Activated CD4-positive, CD25-positive, alpha-beta regulatory T cell (primary cell): ENCODE measurements around the gene TUBGCP3.
A peak's percentile ranks its signal among the peaks of the same experiment; 100 is the strongest.

Experiments
- DNase-seq, 4 experiments: peaks; one replicate each; lab custom pipeline; 2025; lab: John Stamatoyannopoulos, UW

The TUBGCP3 gene

GRCh38 chr13:112617754-112618375 is 29.9 kb upstream of the TUBGCP3 start:
- no peak for DNase-seq

- DNase-seq = no peak
Observed at GRCh38 chr13:112616586-112617362, 28.8 kb upstream of the TUBGCP3 start.

GRCh38 chr13:112615391-112615790 is 27.4 kb upstream of the TUBGCP3 start:
- no peak for DNase-seq

- no peak for DNase-seq
Observed at GRCh38 chr13:112614835-112615234, 26.9 kb upstream of the TUBGCP3 start.

DNA sequence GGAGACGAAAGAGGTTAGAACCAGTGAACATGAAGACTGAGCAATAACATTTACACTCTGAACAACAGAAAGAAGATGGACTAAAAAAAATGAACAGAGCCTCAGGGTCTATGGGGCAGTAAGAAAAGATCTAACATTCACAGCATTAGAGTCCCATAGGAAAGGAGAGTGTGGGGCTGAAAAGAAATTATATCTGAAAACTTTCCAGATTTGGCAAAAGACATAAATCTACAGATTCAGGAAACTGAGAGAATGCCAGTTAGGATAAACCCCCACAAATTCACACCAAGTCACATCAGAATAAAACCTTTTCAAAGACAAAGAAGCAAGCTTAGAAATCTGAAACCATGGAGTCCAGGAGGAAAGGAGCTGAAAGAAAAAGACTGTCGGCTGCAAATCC is 20.3 kb upstream of the TUBGCP3 start:
- DNase-seq = no peak

- DNase-seq = peak; percentile 73 to 86 (median 78)
Observed at GRCh38 chr13:112606109-112607001, 18.4 kb upstream of the TUBGCP3 start.

DNA sequence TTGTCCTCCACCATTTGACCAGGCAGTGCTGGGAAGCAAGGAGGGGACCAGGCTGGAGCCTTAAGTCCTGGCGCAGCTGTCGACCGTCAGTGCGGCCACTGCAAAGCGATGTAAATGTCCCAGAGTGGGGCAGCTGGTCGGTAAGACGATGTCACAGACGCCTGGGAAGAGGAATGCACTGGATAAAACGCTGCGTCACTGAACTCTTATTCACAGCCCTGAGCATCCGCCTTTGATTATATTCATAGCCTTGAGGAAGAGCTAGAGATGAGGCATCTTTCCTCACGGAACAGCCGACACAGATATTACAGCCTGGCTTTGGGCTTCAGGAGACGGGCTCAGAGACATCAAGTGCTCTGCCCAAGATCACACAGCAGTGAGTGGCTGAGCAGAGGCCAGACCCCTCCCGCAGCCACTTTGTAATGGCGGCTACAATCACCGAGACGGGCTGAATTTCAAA is 17.6 kb upstream of the TUBGCP3 start:
- DNase-seq = no peak

DNA sequence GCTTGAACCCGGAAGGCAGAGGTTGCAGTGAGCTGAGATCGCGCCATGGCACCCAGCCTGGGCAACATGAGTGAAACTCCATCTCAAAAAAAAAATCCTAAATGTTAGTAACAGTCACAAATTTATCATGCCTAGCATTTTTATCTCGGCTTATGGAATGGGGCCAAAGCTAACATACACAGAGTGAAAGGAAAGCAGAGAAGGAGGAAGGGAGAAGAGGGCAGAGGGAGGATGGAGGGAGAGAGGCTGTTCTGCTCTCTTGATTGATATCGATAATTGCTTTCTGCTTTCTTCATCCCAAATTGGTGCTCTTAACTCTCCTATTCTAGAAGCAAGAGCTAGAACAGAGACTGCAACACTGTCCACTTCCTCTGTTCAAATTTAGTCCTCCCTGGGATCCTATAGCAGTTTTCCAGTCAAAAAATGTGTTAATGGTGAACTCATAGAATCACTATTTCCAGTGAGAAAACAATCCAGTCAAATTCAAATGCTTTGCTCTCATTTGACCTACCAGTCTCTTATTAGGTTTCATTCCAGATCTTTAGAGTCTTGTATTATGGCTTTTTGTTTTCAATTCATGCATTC is 15.8 kb upstream of the TUBGCP3 start:
- no peak for DNase-seq

- DNase-seq = no peak
Observed at GRCh38 chr13:112602189-112602588, 14.2 kb upstream of the TUBGCP3 start.

DNA sequence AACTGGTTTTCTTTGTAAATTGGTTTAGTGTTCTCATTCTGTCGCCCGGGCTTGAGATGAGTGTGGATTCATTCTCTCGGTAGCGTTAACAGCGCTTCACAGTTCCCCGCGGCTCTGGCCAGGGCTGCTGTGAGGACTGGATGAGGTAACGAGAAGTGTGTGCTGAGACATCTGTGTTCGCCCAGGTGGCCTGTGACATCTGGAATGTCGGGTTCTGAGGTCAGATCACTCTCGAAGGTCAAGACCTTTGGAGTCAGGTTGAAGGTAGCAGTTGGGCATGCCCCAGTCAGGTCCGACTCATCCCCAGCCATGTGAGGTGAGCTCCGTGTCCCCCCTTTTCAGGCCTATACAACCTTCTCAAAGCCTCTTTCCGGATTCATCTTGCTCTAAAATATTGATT is 13.4 kb upstream of the TUBGCP3 start:
- no peak for DNase-seq

GRCh38 chr13:112596235-112596634 is 8.3 kb upstream of the TUBGCP3 start:
- no peak for DNase-seq

DNA sequence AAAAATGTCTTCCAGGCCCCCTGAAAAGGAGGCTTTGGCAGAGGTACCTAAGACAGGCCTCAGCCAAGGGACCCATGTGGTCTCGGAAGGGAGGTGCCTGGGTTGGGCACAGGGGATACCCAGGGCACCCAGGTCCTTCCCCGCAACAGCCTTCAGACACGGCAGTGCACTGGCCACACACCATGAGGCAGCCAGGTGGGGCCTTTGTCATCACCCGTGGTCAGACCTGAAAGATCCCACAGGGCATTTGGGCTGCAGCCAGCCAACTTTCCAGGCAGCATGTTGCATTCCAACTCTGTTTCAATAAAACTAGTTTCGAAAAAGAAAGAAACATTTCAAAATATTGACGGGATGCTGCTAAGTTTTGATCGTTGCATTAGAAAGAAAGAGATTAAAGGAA is 4.7 kb upstream of the TUBGCP3 start:
- no peak for DNase-seq

- no peak for DNase-seq
Observed at GRCh38 chr13:112592181-112592580, 4.2 kb upstream of the TUBGCP3 start.

- no peak for DNase-seq
Observed at GRCh38 chr13:112588490-112589297, 741 bp upstream of the TUBGCP3 start.

DNA sequence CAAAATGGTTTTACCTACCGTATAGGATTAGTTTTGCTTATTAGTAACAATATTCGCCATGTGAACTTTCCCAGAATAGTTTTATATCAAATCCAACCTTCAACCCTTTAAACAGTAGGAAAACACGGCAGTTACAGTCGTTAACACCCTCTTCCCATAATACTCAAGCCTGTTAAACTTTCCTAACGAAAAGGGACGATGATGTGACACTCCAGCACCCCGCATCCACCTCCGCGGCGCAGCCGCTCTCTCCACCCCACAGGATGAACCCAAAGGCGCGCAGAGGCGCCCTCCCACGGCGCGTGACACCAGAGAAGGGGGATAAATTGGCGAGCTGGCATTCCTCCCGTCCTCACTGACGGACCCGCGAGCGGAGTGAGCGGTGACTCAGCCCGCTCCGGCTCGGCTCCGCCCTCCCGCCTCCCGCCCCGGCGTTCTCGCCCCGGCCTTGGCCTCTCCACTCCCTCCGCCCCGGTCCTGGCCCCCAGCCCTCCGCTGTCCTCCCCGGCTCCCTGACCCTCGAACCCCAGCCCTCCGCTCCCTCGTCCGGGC is 665 bp downstream of the TUBGCP3 start:
- peak; percentile 22 to 29 (median 23) for DNase-seq

DNA sequence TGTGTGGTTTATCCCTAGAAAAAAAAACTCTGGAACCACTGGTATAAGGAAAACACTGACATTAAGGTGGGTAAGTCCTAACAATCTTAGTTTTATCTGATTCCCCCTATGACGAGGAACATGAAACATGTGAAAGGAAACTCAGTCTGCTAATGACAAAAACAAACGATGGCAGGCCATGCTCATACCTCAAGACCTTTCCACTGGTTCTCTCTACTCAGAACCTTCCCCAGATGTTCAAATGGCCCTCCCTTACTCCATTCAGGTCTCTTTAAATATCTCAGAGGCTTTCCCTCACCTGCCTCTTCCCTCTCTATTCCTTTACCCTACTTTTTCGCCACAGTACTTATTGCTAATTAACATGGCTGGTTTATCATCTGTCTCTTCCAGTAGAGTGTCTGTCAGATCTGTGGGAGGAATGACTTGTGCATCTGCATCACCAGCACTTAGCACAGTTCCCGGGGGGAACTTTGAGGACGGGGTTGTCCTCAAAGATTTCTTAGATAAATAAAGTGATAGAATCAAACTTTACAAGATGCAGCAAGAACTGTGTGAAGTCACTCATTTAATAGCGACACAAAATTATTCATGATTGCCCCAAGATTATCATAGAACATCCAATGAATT is 1.5 kb downstream of the TUBGCP3 start:
- DNase-seq = no peak

DNA sequence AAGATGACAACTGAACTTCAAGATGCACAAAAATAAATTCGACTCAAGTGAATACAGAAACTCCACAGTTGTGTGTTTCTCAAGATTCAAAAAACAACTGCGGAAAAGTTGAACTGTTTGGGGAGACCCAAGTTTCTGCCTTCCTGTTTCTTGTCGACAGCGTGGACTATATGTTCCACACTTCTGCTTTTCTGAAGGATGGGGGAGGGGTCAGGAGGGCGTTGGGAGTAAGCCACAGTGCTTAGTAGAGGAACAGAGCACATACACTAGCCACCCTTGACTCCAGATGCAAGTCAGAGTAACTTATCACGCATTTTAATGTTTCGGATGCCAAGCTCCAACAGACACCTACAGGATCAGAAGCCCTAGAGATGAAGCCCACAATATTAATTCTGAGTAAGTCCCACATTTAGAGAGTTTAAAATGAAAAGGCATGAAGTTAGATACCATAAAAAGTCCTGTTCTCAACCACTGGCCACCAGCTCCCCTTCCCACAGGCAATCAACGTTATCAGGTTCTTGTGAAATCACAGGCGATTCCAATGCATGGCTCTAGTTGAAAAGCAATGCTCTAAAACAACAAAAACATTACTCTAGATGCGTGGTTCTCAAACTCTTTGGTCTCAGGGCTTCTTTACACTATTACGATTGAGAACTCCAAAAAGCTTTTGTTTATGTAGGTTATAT is 4.2 kb downstream of the TUBGCP3 start:
- DNase-seq = no peak

- no peak for DNase-seq
Observed at GRCh38 chr13:112582263-112582662, 5.7 kb downstream of the TUBGCP3 start.

- DNase-seq = no peak
Observed at GRCh38 chr13:112580912-112581311, 7.0 kb downstream of the TUBGCP3 start.

DNA sequence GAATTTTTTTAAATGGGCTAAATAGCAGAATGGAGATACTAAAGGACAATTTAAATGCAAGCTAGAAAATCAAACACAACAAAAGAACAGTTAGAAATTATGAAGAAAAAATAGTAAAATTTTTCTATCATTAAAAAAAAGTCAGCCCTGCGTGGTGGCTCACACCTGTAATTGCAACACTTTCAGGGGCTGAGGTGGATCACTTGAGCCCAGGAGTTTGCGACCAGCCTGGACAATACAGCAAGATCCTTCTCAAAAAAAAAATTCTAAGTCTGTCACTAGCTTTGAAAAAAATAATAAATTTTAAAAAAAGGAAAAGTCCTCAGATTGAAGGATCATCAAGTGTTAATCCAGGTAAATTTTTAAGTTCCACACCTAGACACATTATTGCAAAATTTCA is 7.7 kb downstream of the TUBGCP3 start:
- DNase-seq = no peak
